HG03108 (cell line): ENCODE results near the gene ANP32D.
A peak's percentile ranks its signal among the peaks of the same experiment; 100 is the strongest.
"Not testable (repeated sequence)": the region's sequence is repeated elsewhere in the genome, so short reads cannot be mapped to it uniquely, and the experiment has no call there.

ENCODE experiments used
- ATAC-seq: cut with Tn5 transposase; IDR thresholded peaks from one replicate; pipeline ENCODE4 v1.9.1; 2021; ENCODE audit warnings: moderate library complexity; ENCODE audit not compliant: unreplicated experiment

ANP32D gene

DNA sequence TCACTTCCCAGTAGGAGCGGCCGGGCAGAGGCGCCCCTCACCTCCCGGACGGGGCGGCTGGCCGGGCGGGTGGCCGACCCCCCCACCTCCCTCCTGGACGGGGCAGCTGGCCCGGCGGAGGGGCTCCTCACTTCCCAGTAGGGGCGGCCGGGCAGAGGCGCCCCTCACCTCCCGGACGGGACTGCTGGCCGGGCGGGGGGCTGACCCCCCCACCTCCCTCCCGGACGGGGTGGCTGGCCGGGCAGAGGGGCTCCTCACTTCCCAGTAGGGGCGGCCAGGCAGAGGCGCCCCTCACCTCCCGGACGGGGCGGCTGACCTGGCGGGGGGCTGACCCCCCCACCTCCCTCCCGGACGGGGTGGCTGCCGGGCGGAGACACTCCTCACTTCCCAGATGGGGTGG lies 27.9 kb downstream of the ANP32D start:
- ATAC-seq: not testable (repeated sequence)

DNA sequence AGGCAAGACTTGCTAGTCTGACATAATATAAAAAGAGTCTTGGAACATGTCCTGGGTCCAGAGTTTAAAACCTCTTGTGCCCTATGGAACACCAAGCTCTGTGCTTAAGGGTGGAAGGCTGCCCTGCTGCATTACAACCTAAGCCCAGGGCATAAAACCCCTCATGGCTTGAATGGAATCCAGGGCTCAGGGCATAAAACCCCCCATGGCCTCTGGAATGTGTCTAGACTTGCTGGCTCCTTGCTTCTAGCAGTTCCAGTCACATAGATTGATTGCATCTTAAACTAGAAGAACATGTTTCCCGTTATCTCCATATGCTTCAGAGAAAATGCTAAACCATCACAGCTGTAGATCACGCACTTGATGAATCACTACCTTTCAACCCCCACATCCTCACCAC lies 34.5 kb downstream of the ANP32D start:
- ATAC-seq: not testable (repeated sequence)

DNA sequence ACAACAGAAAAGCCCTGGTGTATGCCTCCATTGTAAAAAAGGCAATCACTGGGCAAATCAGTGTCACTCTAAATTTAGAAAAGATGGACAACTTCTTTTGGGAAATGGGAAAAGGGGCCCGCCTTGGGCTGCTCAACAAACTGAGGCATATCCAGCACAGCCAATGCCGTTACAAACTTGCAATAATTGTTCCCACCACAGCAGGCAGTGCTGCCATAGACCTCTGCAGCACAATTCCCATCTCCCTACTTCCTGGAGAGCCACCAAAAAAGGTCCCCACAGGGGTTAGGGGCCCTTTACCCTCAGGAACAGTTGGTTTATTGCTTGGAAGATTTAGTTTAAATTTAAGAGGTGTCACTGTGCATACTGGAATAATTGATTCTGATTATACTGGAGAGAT lies 36.6 kb downstream of the ANP32D start:
- ATAC-seq: no peak

DNA sequence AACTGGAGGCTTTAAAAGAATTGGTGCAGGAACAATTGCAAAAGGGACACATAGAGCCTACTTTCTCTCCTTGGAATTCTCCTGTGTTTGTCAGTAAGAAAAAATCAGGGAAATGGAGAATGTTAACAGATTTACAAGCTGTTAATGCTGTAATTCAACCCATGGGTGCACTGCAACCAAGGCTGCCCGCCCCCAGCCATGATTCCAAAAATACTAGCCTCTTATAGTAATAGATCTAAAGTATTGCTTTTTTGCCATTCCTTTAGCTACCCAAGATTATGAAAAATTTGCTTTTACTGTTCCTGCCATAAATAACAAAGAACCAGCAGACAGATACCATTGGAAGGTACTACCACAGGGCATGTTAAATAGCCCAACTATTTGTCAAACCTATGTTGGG lies 37.8 kb downstream of the ANP32D start:
- no peak for ATAC-seq

DNA sequence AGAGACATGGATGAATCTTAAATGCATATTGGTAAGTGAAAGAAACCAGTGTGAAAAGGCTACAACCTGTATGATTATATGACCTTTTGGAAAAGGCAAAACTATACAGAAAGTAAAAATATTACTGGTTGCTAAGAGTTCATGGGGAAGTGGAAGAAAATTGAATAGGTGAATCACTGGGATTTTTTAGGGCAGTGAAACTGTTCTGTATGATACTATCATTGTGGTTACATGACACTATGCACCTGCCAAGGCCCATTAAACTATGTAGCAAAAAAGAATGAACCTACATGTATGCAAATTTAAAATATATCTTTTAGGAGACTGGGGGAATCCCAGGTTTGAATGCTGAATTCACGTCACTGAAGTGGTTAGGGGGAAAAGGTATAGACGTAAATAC lies 40.5 kb downstream of the ANP32D start:
- ATAC-seq: peak; percentile 67

DNA sequence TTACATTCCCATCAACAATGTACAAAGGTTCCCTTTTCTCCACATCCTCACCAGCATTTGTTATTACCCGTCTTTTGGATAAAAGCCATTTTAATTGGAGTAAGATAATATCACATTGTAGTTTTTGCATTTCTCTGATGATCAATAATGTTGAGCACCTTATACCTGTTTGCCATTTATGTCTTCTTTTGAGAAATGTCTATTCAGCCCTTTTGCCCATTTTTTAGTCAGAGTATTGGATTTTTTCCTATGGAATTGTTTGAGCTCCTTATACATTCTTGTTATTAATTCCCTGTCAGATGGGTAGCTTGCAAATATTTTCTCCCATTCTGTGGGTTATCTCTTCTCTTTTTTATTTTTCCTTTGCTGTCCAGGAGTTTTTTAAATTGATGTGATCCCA lies 42.4 kb downstream of the ANP32D start:
- no peak for ATAC-seq

DNA sequence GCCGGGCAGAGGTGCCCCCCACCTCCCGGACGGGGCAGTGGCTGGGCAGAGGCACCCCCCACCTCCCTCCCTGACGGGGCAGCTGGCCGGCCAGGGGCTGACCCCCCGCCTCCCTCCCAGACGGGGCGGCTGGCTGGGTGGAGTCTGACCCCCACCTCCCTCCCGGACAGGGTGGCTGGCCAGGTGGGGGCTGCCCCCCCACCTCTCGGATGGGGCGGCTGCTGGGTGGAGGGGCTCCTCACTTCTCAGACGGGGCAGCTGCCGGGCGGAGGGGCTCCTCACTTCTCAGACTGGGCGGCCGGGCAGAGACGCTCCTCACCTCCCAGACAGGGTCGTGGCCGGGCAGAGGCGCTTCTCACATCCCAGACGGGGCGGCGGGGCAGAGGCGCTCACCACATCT lies 48.0 kb downstream of the ANP32D start:
- not testable (repeated sequence) for ATAC-seq
